ENCODE data around the gene TSEN34.
"Not testable (repeated sequence)": the region's sequence is repeated elsewhere in the genome, so short reads cannot be mapped to it uniquely, and the experiment has no call there.

Gene TSEN34

GRCh38 chr19:54230031-54230430, 38.9 kb downstream of the TSEN34 start:
- ATAC-seq (ENCODE audit: insufficient read depth, low read depth) (no peak), DNase-seq (no peak)
- Histone ChIP-seq H4K20me1 (ENCODE audit: insufficient read depth, low read length) (no peaks in the 10 kb centered on the region), H3K36me3 (ENCODE audit: insufficient read depth, low read length) (no peaks in the 10 kb centered on the region), H3K9ac (ENCODE audit: low read depth, low read length) (no peak overlapping the region), H3K4me1 (ENCODE audit: insufficient read depth, low read length) (no peaks in the 10 kb centered on the region), H3K4me2 (ENCODE audit: insufficient read depth, low read length) (no peak overlapping the region), H3K9me3 (ENCODE audit: insufficient read depth, low read length, severe bottlenecking) (no peaks in the 10 kb centered on the region), H2AFZ (ENCODE audit: low read depth, low read length) (no peak overlapping the region), H3K79me2 (ENCODE audit: insufficient read depth, low read length) (no peaks in the 10 kb centered on the region), H3K4me3 (ENCODE audit: low read depth in 1 of 2, low read length in 2 of 2) (no peak overlapping the region), H3K27ac (ENCODE audit: low read length) (no peak overlapping the region), H3K27me3 (ENCODE audit: insufficient read depth, low read length, poor library complexity) (no peaks in the 10 kb centered on the region)
- TF ChIP-seq, protein P1, sequence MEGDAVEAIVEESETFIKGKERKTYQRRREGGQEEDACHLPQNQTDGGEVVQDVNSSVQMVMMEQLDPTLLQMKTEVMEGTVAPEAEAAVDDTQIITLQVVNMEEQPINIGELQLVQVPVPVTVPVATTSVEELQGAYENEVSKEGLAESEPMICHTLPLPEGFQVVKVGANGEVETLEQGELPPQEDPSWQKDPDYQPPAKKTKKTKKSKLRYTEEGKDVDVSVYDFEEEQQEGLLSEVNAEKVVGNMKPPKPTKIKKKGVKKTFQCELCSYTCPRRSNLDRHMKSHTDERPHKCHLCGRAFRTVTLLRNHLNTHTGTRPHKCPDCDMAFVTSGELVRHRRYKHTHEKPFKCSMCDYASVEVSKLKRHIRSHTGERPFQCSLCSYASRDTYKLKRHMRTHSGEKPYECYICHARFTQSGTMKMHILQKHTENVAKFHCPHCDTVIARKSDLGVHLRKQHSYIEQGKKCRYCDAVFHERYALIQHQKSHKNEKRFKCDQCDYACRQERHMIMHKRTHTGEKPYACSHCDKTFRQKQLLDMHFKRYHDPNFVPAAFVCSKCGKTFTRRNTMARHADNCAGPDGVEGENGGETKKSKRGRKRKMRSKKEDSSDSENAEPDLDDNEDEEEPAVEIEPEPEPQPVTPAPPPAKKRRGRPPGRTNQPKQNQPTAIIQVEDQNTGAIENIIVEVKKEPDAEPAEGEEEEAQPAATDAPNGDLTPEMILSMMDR (IDR thresholded peaks at IDR 0.05; ENCODE audit: borderline replicate concordance, extremely low read depth, low read length, poor library complexity, severe bottlenecking), result no peak
- TF ChIP-seq EZH2 (IDR thresholded peaks at IDR 0.05; ENCODE audit: borderline replicate concordance, low read depth, low read length, severe bottlenecking), result no peak

DNA sequence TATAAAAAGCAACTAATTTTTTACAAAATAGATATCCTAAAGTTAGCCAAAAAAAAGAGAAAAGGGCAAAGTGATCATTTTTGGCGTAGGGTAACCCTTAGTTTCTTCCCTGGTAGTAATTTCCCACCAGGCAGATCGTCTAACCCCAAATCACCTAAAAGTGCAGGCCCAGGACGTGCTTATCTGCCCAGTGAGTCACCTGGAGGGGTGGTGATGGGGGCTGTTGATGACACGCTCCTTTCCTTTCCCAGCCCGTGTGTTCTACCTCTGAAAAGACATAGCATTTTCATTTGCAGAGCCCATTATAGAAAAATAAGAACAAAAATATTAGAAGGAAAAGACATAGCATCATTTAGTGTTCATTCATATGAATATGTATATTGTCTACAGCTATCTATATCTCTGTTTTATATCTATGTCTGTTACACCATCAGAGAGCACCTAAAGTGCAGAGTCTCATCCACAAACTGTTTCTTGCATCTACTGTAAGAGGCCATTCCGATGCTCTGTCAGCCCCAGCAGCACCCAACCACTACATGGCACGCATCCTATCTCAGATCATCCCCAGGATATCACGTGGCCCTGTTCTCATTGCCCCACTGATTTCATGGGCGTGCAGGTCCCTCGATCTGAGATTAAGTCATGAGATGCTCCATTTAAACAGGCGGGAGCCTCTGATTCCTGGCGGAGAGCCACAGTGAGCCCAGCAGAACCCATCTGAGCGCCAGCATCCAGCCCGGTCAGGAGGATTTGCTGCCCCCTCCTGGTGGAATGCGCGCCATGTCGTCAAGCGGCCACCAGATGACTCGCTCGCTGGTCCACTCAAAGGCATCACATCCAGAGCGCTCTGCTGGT, 40.2 kb downstream of the TSEN34 start:
- no peak overlapping the region for H3K4me2 ChIP-seq (ENCODE audit: insufficient read depth, low read length)

GRCh38 chr19:54233941-54234340, 42.8 kb downstream of the TSEN34 start:
- Histone ChIP-seq H4K20me1 (ENCODE audit: insufficient read depth, low read length) (no peaks in the 10 kb centered on the region), H3K79me2 (ENCODE audit: insufficient read depth, low read length) (no peaks in the 10 kb centered on the region), H3K27me3 (ENCODE audit: insufficient read depth, low read length, poor library complexity) (no peaks in the 10 kb centered on the region), H2AFZ (ENCODE audit: low read depth, low read length) (no peak overlapping the region), H3K9ac (ENCODE audit: low read depth, low read length) (no peak overlapping the region), H3K36me3 (ENCODE audit: insufficient read depth, low read length) (no peaks in the 10 kb centered on the region), H3K4me1 (ENCODE audit: insufficient read depth, low read length) (no peaks in the 10 kb centered on the region), H3K9me3 (ENCODE audit: insufficient read depth, low read length, severe bottlenecking) (no peaks in the 10 kb centered on the region), H3K4me3 (ENCODE audit: low read depth in 1 of 2, low read length in 2 of 2) (no peak overlapping the region), H3K27ac (ENCODE audit: low read length) (no peak overlapping the region), H3K4me2 (ENCODE audit: insufficient read depth, low read length) (no peak overlapping the region)
- ATAC-seq (ENCODE audit: insufficient read depth, low read depth) (no peak), DNase-seq (no peak)
- no peak for TF ChIP-seq EZH2 (IDR thresholded peaks at IDR 0.05; ENCODE audit: borderline replicate concordance, low read depth, low read length, severe bottlenecking)
- TF ChIP-seq, protein P1 (IDR thresholded peaks at IDR 0.05; ENCODE audit: borderline replicate concordance, extremely low read depth, low read length, poor library complexity, severe bottlenecking), result no peak

More for the DNA sequence above, 40.2 kb downstream of the TSEN34 start:
- no peaks in the 10 kb centered on the region for H4K20me1 ChIP-seq (ENCODE audit: insufficient read depth, low read length)
- H3K27me3 ChIP-seq (ENCODE audit: insufficient read depth, low read length, poor library complexity), result no peaks in the 10 kb centered on the region
- ATAC-seq (ENCODE audit: insufficient read depth, low read depth), result peak; percentile 99
- no peak overlapping the region for H3K27ac ChIP-seq (ENCODE audit: low read length)
- no peaks in the 10 kb centered on the region for H3K36me3 ChIP-seq (ENCODE audit: insufficient read depth, low read length)
- no peaks in the 10 kb centered on the region for H3K4me1 ChIP-seq (ENCODE audit: insufficient read depth, low read length)
- H3K9me3 ChIP-seq (ENCODE audit: insufficient read depth, low read length, severe bottlenecking), result no peaks in the 10 kb centered on the region
- DNase-seq, result peak; percentile 82
- no peak for TF ChIP-seq EZH2 (IDR thresholded peaks at IDR 0.05; ENCODE audit: borderline replicate concordance, low read depth, low read length, severe bottlenecking)
- TF ChIP-seq, protein P1 (IDR thresholded peaks at IDR 0.05; ENCODE audit: borderline replicate concordance, extremely low read depth, low read length, poor library complexity, severe bottlenecking), result peak; percentile 97
- H3K4me3 ChIP-seq (ENCODE audit: low read depth in 1 of 2, low read length in 2 of 2), result no peak overlapping the region
- H2AFZ ChIP-seq (ENCODE audit: low read depth, low read length), result no peak overlapping the region
- no peak overlapping the region for H3K9ac ChIP-seq (ENCODE audit: low read depth, low read length)
- no peaks in the 10 kb centered on the region for H3K79me2 ChIP-seq (ENCODE audit: insufficient read depth, low read length)

DNA sequence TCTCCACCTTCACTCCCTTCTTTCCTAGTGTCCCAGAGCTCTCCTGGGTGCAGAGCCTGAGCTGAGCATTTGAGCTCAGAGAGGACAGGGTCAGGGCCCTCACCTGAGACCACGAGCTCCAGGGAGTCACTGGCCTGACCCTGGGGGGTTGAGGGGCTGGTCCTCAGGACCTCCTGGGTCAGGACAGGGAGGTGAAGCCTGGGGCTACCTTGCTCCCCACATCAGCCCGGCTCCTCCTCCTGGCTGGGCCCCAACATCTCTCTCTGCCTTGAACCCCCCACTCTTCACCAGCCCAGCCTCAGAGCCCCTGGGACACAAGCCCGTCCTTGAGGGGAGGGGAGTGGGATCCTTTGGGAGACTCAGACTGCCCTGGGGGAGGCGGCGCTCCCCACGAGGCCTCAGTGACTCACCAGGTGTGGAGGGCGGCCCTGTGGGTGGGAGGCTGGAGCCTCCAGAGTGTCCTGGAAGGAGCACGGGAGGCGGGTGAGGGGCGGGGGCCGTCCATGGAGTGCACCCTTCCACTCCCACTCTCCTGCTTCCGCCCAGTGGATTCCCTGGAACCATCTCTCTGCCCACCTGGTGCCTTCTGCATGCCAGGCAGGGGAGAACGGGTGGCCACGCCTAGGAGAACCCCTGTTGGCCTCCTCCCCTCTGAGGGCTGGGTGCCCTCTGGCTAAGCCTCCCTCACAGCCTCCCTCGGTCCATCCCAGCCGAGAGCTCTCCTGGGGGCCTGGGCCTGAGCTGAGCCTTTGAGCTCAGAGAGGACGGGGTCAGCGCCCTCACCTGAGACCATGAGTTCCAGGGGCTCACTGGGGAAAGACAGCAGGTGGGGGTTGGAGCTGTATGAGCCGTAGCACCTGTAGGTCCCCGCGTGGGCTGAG, 48.6 kb downstream of the TSEN34 start:
- H3K4me3 ChIP-seq (ENCODE audit: low read depth in 1 of 2, low read length in 2 of 2); H3K4me2 ChIP-seq (ENCODE audit: insufficient read depth, low read length); H3K9ac ChIP-seq (ENCODE audit: low read depth, low read length); H3K27ac ChIP-seq (ENCODE audit: low read length); DNase-seq; H4K20me1 ChIP-seq (ENCODE audit: insufficient read depth, low read length); H3K9me3 ChIP-seq (ENCODE audit: insufficient read depth, low read length, severe bottlenecking); H2AFZ ChIP-seq (ENCODE audit: low read depth, low read length); H3K27me3 ChIP-seq (ENCODE audit: insufficient read depth, low read length, poor library complexity); H3K36me3 ChIP-seq (ENCODE audit: insufficient read depth, low read length); H3K4me1 ChIP-seq (ENCODE audit: insufficient read depth, low read length); H3K79me2 ChIP-seq (ENCODE audit: insufficient read depth, low read length): not testable (repeated sequence)
- 0 out of 3 replicates have a peak, but pooled peaks have one; percentile 27 for ATAC-seq (ENCODE audit: insufficient read depth, low read depth)

- not testable (repeated sequence) for ATAC-seq (ENCODE audit: insufficient read depth, low read depth); H3K4me1 ChIP-seq (ENCODE audit: insufficient read depth, low read length); H4K20me1 ChIP-seq (ENCODE audit: insufficient read depth, low read length); DNase-seq; H3K9ac ChIP-seq (ENCODE audit: low read depth, low read length); H3K4me3 ChIP-seq (ENCODE audit: low read depth in 1 of 2, low read length in 2 of 2); H3K36me3 ChIP-seq (ENCODE audit: insufficient read depth, low read length); H3K27ac ChIP-seq (ENCODE audit: low read length); H3K4me2 ChIP-seq (ENCODE audit: insufficient read depth, low read length); H3K27me3 ChIP-seq (ENCODE audit: insufficient read depth, low read length, poor library complexity); H3K79me2 ChIP-seq (ENCODE audit: insufficient read depth, low read length); H2AFZ ChIP-seq (ENCODE audit: low read depth, low read length); H3K9me3 ChIP-seq (ENCODE audit: insufficient read depth, low read length, severe bottlenecking)
Observed at GRCh38 chr19:54240372-54241336, 49.5 kb downstream of the TSEN34 start.

Measured in DND-41 (cell line).